ENCODE data around the gene ARPC5L. TPM values are rescaled to one million over a fixed set of nuclear protein-coding genes. Genes with fewer than 3 reads are reported as not detected.

Gene ARPC5L
- total RNA-seq, 2 donors from 2014 or later: 14.5 to 21.8 TPM

GRCh38 chr9:124814164-124814535, 47.8 kb upstream of the ARPC5L start:
- ATAC-seq: no peak
- Histone ChIP-seq H3K9me3 (no peaks in the 10 kb centered on the region), H3K27ac (no peak overlapping the region), H3K27me3 (no peaks in the 10 kb centered on the region), H3K4me3 (no peak overlapping the region), H3K36me3 (replicated peaks in 1 of 2; ENCODE audit: insufficient read depth in 1 of 2, low read depth in 2 of 2) (no peaks in the 10 kb centered on the region), H3K4me1 (peaks cover 22% of the 10 kb centered on the region)
- TF ChIP-seq CTCF (IDR thresholded peaks at IDR 0.05) (no peak), POLR2A (IDR thresholded peaks at IDR 0.05) (no peak)
- 84 to 87% methylated on average over 5 of the region's 5 CpGs for WGBS, 2 donors
- no peak for DNase-seq
- intact Hi-C loops (cut with DNase I): no loop called here

- Histone ChIP-seq H3K36me3 (replicated peaks in 1 of 2; ENCODE audit: insufficient read depth in 1 of 2, low read depth in 2 of 2) (no peaks in the 10 kb centered on the region), H3K27me3 (no peaks in the 10 kb centered on the region), H3K4me1 (peaks cover 35% of the 10 kb centered on the region), H3K4me3 (no peak overlapping the region), H3K9me3 (no peaks in the 10 kb centered on the region), H3K27ac (no peak overlapping the region)
- intact Hi-C loops (cut with DNase I): no loop called here
- DNase-seq: no peak
- WGBS, 2 donors: 85 to 93% methylated on average over 5 of the region's 5 CpGs
- TF ChIP-seq CTCF (IDR thresholded peaks at IDR 0.05) (no peak), POLR2A (IDR thresholded peaks at IDR 0.05) (no peak)
- ATAC-seq: no peak
Measured at GRCh38 chr9:124815601-124816000, 46.3 kb upstream of the ARPC5L start.

- peaks cover 42% of the 10 kb centered on the region for H3K4me1 ChIP-seq
- ATAC-seq: peak; percentile 90
- TF ChIP-seq POLR2A (IDR thresholded peaks at IDR 0.05): peak in 2 of 3 donors; percentile 37 to 49
- TF ChIP-seq CTCF (IDR thresholded peaks at IDR 0.05): peak in 4 of 7 experiments; percentile 32 to 43 (median 39)
- H3K27ac ChIP-seq: peak overlapping the region; percentile 76 to 90 (median 86)
- WGBS, 2 donors: 32 to 34% methylated on average over 12 to 18 of the region's 18 CpGs
- no peaks in the 10 kb centered on the region for H3K36me3 ChIP-seq (replicated peaks in 1 of 2; ENCODE audit: insufficient read depth in 1 of 2, low read depth in 2 of 2)
- DNase-seq: peak; percentile 83 to 88 (median 85)
- no peak overlapping the region for H3K4me3 ChIP-seq
- H3K27me3 ChIP-seq: no peaks in the 10 kb centered on the region
- intact Hi-C loops (cut with DNase I): no loop called here
- H3K9me3 ChIP-seq: no peaks in the 10 kb centered on the region
Measured at GRCh38 chr9:124818431-124819281, 43.3 kb upstream of the ARPC5L start.

- WGBS, 2 donors: 50% methylated on average over 12 of the region's 12 CpGs
- no peaks in the 10 kb centered on the region for H3K9me3 ChIP-seq
- H3K4me1 ChIP-seq: peaks cover 42% of the 10 kb centered on the region
- H3K36me3 ChIP-seq (replicated peaks in 1 of 2; ENCODE audit: insufficient read depth in 1 of 2, low read depth in 2 of 2): no peaks in the 10 kb centered on the region
- intact Hi-C loops (cut with DNase I): no loop called here
- no peak overlapping the region for H3K4me3 ChIP-seq
- peak in 2 of 4 donors; percentile 30 to 50 for DNase-seq
- no peak for TF ChIP-seq POLR2A (IDR thresholded peaks at IDR 0.05)
- TF ChIP-seq CTCF (IDR thresholded peaks at IDR 0.05): peak in 2 of 7 experiments; percentile 15
- H3K27me3 ChIP-seq: no peaks in the 10 kb centered on the region
- H3K27ac ChIP-seq: peak overlapping the region in 3 of 4 donors; percentile 11 to 76 (median 37)
- no peak for ATAC-seq
Measured at GRCh38 chr9:124820698-124821623, 41.0 kb upstream of the ARPC5L start.
